Measurements from ENCODE around the gene MTUS2.
A peak's percentile ranks its signal among the peaks of the same experiment; 100 is the strongest.

Gene MTUS2
- total RNA-seq = 0.17 to 0.36 reads per million in 2 experiments

GRCh38 chr13:28820099-28821051, at the start of gene MTUS2:
TSS of gene MTUS2 (plus strand) at chr13:28820339.
- no peak for DNase-seq (ENCODE audit: low read depth)

DNA sequence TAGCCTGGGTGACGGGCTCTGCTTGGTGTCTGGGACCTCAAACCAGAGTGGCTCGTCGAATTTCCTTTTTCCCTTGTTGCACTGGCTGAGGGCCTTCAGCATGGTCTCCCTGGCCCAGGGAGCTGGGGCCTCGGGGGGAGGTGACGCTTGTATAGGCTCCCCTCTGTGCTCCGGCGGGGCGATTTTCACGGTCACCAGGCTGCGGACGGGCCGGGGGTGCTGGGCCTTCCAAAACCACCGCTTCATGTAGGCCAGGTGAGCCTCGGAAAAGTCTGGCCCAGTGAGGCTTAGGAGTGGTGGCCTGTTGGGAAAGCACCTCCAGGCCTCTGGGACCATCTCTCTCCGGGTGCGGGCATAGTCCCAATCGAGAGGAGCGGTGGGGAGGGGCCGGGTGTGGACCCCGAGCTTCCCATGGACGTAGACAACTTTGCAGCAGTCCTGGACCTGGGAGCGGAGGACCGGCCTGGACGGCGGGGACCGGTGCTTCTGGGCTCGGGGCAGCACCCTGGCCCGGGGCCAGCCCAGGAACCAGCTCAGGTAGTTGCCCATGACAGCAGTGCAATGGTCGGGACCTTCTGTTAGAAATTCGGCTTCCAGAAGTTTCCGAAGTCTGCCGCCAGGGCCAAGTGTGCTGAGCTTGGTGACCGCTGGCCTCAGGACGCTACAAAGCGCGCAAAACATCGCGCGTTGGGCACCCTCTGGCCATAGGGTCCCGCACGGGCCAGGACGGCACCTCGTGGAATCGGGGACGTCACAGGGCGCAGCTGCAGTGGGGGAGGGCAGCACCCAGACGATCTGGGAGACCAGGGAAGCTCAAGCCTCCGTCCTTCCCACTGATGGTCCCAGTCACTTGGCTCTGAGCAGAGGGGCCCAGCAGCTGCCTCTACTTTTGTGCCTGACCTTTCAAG, 41.6 kb upstream of the MTUS2 start:
- DNase-seq (ENCODE audit: low read depth) = no peak

DNA sequence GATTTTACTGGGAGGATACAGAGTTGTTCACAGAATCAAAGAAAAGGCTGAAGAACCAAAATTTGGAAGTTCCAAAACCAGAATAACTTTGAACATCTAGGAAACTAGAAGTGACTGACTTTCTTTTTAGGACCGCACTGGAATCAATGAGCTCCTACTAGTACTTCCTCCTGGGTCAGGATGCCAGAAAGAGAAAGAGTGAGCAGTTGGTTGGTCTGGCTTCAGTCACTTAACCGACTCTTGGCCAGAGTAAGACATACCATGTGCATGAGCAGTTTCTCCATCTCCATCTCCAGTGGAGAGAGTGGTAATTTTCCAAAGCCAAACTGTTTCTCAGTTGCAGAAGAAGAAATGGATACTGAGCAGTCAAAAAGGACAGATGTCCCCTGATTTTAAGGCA, 27.1 kb upstream of the MTUS2 start:
- DNase-seq (ENCODE audit: low read depth) = no peak

- DNase-seq (ENCODE audit: low read depth) = no peak
Measured at GRCh38 chr13:28794396-28794795, 25.7 kb upstream of the MTUS2 start.

DNA sequence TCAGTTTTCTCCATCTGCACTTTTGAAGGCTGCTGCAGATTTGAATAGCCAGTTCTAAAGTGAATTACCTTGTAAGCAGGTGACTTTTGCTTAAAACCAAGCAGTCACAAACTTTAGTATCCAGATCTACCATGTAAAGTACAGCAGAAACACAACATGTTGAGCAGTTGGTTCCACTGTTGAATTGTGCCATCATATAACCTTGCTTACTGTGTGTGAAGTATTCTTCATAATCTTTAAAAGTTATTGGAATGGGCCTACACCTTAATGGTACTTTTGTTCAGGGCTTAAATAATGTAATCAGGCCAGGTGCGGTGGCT, 23.2 kb upstream of the MTUS2 start:
- DNase-seq (ENCODE audit: low read depth) = no peak

DNA sequence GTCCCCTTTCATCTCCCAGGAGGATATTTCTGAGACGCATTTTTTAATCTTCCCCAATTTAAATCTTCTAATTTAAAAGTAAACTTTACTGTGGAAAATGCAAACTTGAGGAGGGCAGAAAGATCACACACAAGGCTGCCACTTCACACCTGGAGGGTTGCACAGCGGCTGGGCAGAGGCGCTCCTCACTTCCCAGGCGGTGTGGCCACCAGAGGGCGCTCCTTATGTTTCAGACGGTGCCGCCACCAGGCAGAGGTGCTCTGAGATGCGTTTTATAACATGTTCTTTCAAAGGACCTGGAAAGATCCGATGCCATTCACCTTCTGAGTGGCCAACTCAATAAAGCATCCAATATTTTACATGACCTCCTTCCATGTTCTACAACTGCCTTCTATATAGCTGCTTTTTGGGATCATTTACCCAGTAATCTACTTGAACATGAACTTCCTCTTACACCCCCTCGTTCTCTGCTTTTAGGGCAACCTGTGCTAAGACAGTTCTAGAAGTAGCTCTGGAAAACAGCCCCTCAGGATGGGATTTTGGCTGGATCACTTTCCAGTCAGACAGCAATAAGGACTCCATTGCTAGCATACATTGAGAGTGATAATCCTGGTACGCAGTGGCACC, 14.8 kb upstream of the MTUS2 start:
- DNase-seq (ENCODE audit: low read depth) = no peak

DNA sequence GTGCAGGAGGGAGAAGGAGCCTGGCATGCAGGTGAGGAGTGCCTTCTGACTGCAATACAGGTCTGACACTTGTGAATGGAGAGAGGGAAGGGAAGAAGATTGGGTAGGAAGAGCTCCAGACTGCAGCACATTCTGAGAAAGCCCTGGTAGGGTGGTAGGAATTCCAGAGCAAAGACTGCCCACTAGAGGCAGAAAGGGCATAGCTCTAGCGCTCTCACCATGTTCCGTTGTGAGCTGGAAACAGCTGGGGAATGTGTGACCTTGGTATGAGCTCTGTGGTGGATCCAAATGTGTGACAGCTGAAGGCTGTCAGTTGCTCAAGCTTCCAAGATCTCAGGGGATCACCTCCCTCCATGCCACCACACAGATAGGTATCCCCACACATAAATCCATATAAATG, 2.9 kb upstream of the MTUS2 start:
- DNase-seq (ENCODE audit: low read depth) = no peak

GRCh38 chr13:28819046-28819730, 951 bp upstream of the MTUS2 start:
- DNase-seq (ENCODE audit: low read depth) = no peak

DNA sequence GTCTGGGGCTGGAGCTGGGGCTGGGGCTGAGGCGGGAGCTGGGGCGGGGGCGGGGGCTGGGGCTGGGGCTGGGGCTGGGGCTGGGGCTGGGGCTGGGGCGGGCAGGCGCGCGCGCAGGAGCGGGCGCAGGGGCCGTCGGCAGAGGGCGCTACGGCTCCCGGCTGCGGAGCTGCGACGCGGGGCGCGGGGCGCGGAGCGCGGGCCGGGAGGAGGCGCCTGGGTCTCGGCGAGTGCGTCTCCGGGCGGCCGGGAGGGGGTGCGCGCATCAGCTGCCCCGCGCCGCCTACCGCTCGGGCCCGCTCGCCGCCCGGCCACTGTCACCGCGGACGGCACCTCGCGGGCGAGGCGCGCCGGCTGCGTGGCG, 422 bp upstream of the MTUS2 start:
- peak; percentile 6 for DNase-seq (ENCODE audit: low read depth)

GRCh38 chr13:28822151-28822550, 2.0 kb downstream of the MTUS2 start:
- DNase-seq (ENCODE audit: low read depth) = no peak

DNA sequence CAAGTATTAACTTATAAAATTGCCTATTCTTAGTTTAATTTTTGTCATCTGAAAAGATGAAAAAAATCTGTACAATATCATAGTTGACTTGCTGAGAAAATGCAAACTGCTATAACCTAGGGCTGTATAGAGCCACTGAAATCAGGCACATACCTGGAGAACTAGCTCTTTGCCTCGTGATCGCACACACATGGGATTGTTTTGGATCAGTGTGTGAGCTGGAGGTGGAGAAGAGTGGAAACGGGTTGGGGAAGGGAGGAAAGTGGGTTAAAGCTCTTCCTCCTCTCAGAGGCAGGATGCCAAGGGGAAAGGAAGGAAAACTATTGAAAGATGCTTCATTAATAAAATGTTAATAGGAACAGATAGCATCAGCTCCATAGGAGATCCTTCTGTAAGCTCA, 2.7 kb downstream of the MTUS2 start:
- no peak for DNase-seq (ENCODE audit: low read depth)

DNA sequence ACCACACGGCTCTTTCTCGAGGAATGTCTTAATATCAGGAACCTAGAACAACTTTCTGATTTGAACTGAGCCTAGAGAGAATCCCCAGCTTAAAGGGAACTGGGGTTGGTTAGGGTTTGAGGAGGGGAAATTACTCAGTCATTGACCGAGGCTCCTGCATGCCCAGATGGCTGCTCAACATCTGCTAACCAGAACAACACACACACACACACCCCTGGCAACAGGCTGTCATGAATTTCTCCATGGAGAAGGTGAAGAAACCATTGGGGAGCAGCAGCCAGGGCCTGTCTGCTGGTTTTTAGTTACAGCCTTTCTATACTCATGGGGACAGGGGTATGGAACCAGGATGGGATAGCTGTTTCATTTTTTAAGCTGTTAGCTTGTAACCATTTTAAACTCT, 5.2 kb downstream of the MTUS2 start:
- no peak for DNase-seq (ENCODE audit: low read depth)

- no peak for DNase-seq (ENCODE audit: low read depth)
Measured at GRCh38 chr13:28826368-28826767, 6.2 kb downstream of the MTUS2 start.

DNA sequence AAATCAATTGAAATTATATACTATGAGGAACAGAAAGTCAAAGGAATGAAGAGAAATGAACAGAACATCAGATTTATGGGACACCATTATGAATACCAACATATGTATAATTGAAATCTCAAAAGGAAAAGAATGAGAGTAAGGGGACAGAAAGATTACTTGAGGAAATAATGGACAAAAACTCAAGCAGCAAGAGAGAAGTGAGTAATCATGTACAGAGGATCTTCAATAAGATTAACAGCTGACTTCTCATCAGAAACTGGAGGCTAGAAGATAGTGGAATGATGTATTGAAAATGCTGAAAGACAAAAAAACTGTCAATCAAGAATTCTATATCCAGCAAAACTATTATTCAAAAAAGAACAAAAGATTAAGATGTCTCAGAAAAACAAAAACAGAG, 10.4 kb downstream of the MTUS2 start:
- no peak for DNase-seq (ENCODE audit: low read depth)

DNA sequence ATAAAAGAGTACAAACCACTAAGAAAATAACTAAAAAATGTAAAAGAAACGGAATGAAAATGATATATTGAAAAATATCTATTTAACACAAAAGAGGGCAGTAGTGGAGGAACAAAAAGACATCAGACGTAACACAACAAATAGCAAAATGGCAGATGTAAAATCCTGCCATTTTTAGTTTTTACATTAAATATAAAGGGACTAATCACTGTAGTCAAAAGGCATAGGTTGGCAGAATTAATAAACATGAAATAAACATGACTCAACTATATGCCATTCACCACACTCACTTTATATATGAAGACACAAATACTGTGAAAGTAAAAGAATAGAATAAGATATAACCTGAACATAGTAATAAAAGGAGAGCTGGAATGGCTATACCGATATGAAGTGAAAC, 11.0 kb downstream of the MTUS2 start:
- no peak for DNase-seq (ENCODE audit: low read depth)

- no peak for DNase-seq (ENCODE audit: low read depth)
Measured at GRCh38 chr13:28837111-28837510, 17.0 kb downstream of the MTUS2 start.

- no peak for DNase-seq (ENCODE audit: low read depth)
Measured at GRCh38 chr13:28843639-28844038, 23.5 kb downstream of the MTUS2 start.

- DNase-seq (ENCODE audit: low read depth) = no peak
Measured at GRCh38 chr13:28849441-28849840, 29.3 kb downstream of the MTUS2 start.

GRCh38 chr13:28850226-28850625, 30.1 kb downstream of the MTUS2 start:
- DNase-seq (ENCODE audit: low read depth) = no peak

GRCh38 chr13:28851422-28851821, 31.3 kb downstream of the MTUS2 start:
- no peak for DNase-seq (ENCODE audit: low read depth)

- no peak for DNase-seq (ENCODE audit: low read depth)
Measured at GRCh38 chr13:28854657-28855056, 34.5 kb downstream of the MTUS2 start.

DNA sequence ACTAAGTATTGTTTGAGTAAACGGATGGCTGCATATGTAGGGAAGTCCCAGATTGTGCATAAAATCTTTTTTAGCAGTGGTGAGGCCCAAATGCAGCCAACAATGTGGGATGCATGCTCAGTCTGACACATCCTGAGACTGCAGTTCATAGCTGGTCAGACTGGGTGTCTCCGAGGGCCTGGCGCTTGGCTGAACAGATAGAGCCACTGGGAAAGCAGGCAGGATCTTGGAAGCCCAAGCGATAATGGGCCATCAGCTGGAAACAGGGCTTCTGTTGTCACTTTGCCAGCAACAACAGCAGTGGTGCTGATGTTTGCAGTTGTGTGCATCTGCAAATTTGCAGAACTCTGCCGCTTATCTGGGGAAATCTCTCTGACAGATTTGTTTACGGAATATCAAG, 36.1 kb downstream of the MTUS2 start:
- DNase-seq (ENCODE audit: low read depth) = no peak
